ENCODE data around the gene EXOC6B. TPM values are rescaled to one million over a fixed set of nuclear protein-coding genes. Genes with fewer than 3 reads are reported as not detected.

The EXOC6B gene
- 10 to 100 TPM; 10.8 to 12.8 TPM for total RNA-seq

GRCh38 chr2:72825257-72826155, at the start of gene EXOC6B:
TSS of gene EXOC6B (minus strand) at chr2:72826033.
- H3K4me3 Mint-ChIP-seq, result peak within 1 kb of the TSS; percentile 96
- ATAC-seq (peak; percentile 89 to 94), DNase-seq (ENCODE audit: low spot score) (peak; percentile 86)
- H3K9me3 Mint-ChIP-seq, result no peaks in the 10 kb centered on the region
- peaks cover 9 to 12% of the 10 kb centered on the region in 2 donors for H3K27me3 Mint-ChIP-seq
- H3K4me1 Mint-ChIP-seq (ENCODE audit: low read depth in 2 of 2), result peaks cover 27 to 36% of the 10 kb centered on the region in 2 donors
- peak within 1 kb of the TSS; percentile 53 to 82 for H3K27ac Mint-ChIP-seq
- H3K36me3 Mint-ChIP-seq, result peaks cover 6% of the 10 kb centered on the region

DNA sequence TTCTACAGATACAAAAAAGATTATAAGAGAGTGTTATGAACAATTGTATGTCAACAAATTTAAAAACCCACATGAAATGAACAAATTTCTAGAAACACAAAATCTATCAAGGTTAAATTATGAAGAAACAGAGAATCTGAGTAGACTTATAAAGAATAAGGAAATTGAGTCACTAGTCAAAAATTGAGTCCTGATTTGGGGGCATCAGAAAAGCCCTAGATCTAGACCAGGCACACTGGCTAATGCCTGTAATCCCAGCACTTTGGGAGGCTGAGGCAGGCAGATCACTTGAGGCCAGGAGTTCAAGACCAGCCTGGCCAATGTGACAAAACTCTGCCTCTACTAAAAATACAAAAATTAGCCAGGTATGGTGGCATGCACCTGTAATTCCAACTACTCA, 46.0 kb upstream of the EXOC6B start:
- Mint-ChIP-seq H3K27ac (no peak overlapping the region), H3K9me3 (no peaks in the 10 kb centered on the region), H3K4me3 (no peak overlapping the region), H3K36me3 (no peaks in the 10 kb centered on the region), H3K27me3 (peaks cover 38 to 56% of the 10 kb centered on the region in 2 donors), H3K4me1 (ENCODE audit: low read depth in 2 of 2) (no peaks in the 10 kb centered on the region)
- no peak for ATAC-seq
- no peak for DNase-seq (ENCODE audit: low spot score)

GRCh38 chr2:72871060-72871459, 45.2 kb upstream of the EXOC6B start:
- no peaks in the 10 kb centered on the region for H3K9me3 Mint-ChIP-seq
- H3K36me3 Mint-ChIP-seq, result no peaks in the 10 kb centered on the region
- H3K4me1 Mint-ChIP-seq (ENCODE audit: low read depth in 2 of 2), result no peaks in the 10 kb centered on the region
- DNase-seq (ENCODE audit: low spot score) (no peak), ATAC-seq (no peak)
- H3K27me3 Mint-ChIP-seq, result peaks cover 37 to 60% of the 10 kb centered on the region in 2 donors
- no peak overlapping the region for H3K27ac Mint-ChIP-seq
- no peak overlapping the region for H3K4me3 Mint-ChIP-seq

DNA sequence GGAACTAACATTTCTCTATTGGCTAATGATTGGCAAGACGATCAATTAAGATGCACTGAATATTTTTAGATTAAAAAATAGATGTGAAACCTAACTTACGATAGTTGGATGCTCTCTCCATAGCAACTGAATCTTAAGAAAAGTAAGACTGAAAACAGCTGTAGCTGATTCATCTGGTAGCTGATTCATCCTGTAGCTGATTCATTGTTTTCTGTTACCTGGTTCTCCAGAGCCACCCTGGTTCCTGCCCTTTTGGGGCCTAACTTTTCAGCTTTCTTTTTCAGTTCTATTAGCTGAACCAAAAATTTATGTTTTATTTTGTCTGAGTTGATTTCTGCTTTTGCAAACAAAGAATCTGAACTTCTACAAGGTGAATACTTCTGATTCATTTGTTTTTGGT, 38.7 kb upstream of the EXOC6B start:
- Mint-ChIP-seq H3K9me3 (no peaks in the 10 kb centered on the region), H3K27ac (no peak overlapping the region), H3K4me3 (no peak overlapping the region), H3K27me3 (peaks cover 33 to 64% of the 10 kb centered on the region in 2 donors), H3K4me1 (ENCODE audit: low read depth in 2 of 2) (peaks cover 5 to 8% of the 10 kb centered on the region in 2 donors), H3K36me3 (no peaks in the 10 kb centered on the region)
- DNase-seq (ENCODE audit: low spot score), result no peak
- ATAC-seq, result peak in 1 of 2 donors; percentile 48

- H3K4me3 Mint-ChIP-seq, result no peak overlapping the region
- H3K27me3 Mint-ChIP-seq, result peaks cover 29 to 56% of the 10 kb centered on the region in 2 donors
- H3K9me3 Mint-ChIP-seq, result no peaks in the 10 kb centered on the region
- DNase-seq (ENCODE audit: low spot score), result no peak
- H3K27ac Mint-ChIP-seq, result no peak overlapping the region
- H3K36me3 Mint-ChIP-seq, result no peaks in the 10 kb centered on the region
- no peak for ATAC-seq
- peaks cover 5 to 8% of the 10 kb centered on the region in 2 donors for H3K4me1 Mint-ChIP-seq (ENCODE audit: low read depth in 2 of 2)
These were observed 37.2 kb upstream of the EXOC6B start for GRCh38 chr2:72863046-72863445.

GRCh38 chr2:72862239-72862988, 36.6 kb upstream of the EXOC6B start:
- DNase-seq (ENCODE audit: low spot score) (peak; percentile 87), ATAC-seq (peak; percentile 95 to 96)
- Mint-ChIP-seq H3K27me3 (peaks cover 32 to 62% of the 10 kb centered on the region in 2 donors), H3K4me1 (ENCODE audit: low read depth in 2 of 2) (peaks cover 5 to 8% of the 10 kb centered on the region in 2 donors), H3K27ac (peak overlapping the region; percentile 20 to 73), H3K36me3 (no peaks in the 10 kb centered on the region), H3K4me3 (peak overlapping the region; percentile 69), H3K9me3 (no peaks in the 10 kb centered on the region)

DNA sequence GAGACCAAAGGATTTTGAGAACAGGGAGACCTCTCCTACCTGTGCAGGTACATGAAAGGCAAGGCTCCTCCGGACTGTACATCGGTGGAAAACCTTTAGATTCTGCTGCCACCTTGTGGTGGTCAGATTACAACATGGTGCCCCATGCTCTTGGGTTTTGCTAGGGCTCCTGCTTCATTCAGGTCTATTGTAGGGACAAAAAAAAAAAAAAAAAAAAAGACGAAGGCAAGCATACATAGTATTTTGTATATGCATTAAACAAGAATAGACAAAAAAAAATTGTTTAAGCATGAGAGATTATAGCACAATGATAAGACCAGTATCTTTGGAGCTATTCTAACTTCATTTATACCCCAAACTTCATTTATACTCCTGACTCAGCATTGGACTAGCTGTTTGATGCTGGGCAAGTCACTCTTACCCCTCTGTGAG, 34.0 kb upstream of the EXOC6B start:
- H3K4me1 Mint-ChIP-seq (ENCODE audit: low read depth in 2 of 2), result peaks cover 5 to 8% of the 10 kb centered on the region in 2 donors
- no peak for DNase-seq (ENCODE audit: low spot score)
- H3K36me3 Mint-ChIP-seq, result no peaks in the 10 kb centered on the region
- no peak overlapping the region for H3K4me3 Mint-ChIP-seq
- peaks cover 41 to 67% of the 10 kb centered on the region in 2 donors for H3K27me3 Mint-ChIP-seq
- no peak overlapping the region for H3K27ac Mint-ChIP-seq
- ATAC-seq, result peak; percentile 52 to 65
- no peaks in the 10 kb centered on the region for H3K9me3 Mint-ChIP-seq

DNA sequence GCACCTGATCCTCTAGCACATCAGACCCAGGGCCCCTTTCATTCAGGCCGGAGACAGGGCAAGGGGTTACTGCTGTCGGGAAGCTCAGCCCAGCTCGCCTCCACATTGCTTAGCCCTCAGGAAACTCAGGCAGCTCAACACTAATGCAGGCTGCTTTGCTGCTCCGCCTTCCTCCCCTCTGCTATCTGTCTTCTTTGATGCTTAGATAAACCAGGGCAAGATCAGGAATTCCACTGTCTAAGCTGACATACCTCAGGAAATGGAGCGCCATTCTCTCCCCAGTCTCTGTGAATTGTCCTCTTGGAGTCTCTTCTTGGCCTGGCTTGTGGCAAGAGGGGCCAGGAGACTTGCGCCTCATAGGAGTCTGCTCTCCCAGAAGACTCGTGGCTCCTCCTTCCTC, 25.5 kb upstream of the EXOC6B start:
- H3K27ac Mint-ChIP-seq, result no peak overlapping the region
- ATAC-seq (peak in 1 of 2 donors; percentile 12), DNase-seq (ENCODE audit: low spot score) (no peak)
- no peaks in the 10 kb centered on the region for H3K9me3 Mint-ChIP-seq
- no peaks in the 10 kb centered on the region for H3K36me3 Mint-ChIP-seq
- H3K4me3 Mint-ChIP-seq, result no peak overlapping the region
- H3K27me3 Mint-ChIP-seq, result peaks cover 23 to 25% of the 10 kb centered on the region in 2 donors
- H3K4me1 Mint-ChIP-seq (ENCODE audit: low read depth in 2 of 2), result no peaks in the 10 kb centered on the region

GRCh38 chr2:72849138-72849462, 23.3 kb upstream of the EXOC6B start:
- no peak overlapping the region for H3K4me3 Mint-ChIP-seq
- peaks cover under 1 to 9% of the 10 kb centered on the region in 2 donors for H3K27me3 Mint-ChIP-seq
- H3K27ac Mint-ChIP-seq, result no peak overlapping the region
- no peaks in the 10 kb centered on the region for H3K9me3 Mint-ChIP-seq
- no peak for DNase-seq (ENCODE audit: low spot score)
- no peaks in the 10 kb centered on the region for H3K4me1 Mint-ChIP-seq (ENCODE audit: low read depth in 2 of 2)
- ATAC-seq, result no peak
- no peaks in the 10 kb centered on the region for H3K36me3 Mint-ChIP-seq

GRCh38 chr2:72848436-72849137, 22.8 kb upstream of the EXOC6B start:
- H3K27ac Mint-ChIP-seq, result no peak overlapping the region
- H3K9me3 Mint-ChIP-seq, result no peaks in the 10 kb centered on the region
- peak in 1 of 2 donors; percentile 33 for ATAC-seq
- DNase-seq (ENCODE audit: low spot score), result no peak
- H3K4me1 Mint-ChIP-seq (ENCODE audit: low read depth in 2 of 2), result no peaks in the 10 kb centered on the region
- no peaks in the 10 kb centered on the region for H3K36me3 Mint-ChIP-seq
- H3K4me3 Mint-ChIP-seq, result no peak overlapping the region
- H3K27me3 Mint-ChIP-seq, result peaks cover 2 to 9% of the 10 kb centered on the region in 2 donors

- DNase-seq (ENCODE audit: low spot score) (no peak), ATAC-seq (no peak)
- Mint-ChIP-seq H3K4me3 (no peak overlapping the region), H3K27ac (no peak overlapping the region), H3K4me1 (ENCODE audit: low read depth in 2 of 2) (no peaks in the 10 kb centered on the region), H3K27me3 (peaks cover 6 to 9% of the 10 kb centered on the region in 2 donors), H3K9me3 (no peaks in the 10 kb centered on the region), H3K36me3 (no peaks in the 10 kb centered on the region)
These were observed 21.9 kb upstream of the EXOC6B start for GRCh38 chr2:72847534-72848315.

DNA sequence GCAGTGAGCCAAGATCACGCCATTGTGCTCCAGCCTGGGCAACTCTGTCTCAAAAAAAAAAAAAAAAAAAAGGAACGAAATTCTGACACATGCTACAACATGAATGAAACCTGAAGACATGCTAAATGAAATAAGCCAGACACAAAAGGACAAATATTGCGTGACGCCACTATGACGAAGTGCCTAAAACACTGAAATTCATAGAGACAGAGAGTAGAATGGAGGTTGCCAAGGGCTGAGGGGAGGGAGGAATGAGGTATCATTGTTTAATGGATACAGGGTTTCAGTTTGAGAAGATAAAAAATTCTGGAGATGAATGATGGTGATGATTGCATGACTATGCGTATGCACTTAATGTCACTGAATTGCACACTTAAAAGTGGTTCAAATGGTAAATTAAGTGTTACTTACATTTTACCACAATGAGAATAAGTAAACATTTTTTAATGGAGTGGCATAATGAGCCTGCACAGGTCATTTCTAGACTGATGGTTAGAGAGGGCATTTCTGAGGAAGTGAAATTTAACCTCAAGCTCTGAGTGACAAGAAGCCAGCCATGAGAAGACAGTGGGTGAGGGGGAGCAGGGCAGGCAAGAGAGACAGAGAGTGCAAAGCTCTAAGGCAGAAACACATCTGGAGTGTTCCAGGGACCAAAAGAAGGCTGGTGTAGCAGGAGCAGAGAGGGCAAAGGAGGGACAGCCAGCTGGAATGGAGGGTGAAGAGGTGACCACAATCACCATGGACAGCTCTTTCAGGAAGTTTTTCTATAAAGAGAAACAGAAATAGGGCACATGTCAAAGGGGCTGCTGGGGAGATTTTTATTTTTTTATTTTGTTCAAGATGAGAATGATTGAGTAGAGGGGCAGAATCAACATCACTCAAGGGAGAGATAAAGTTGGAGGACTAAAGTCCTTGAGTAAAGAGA, 20.6 kb upstream of the EXOC6B start:
- no peak for ATAC-seq

More for the DNA sequence above, 20.6 kb upstream of the EXOC6B start:
- Mint-ChIP-seq H3K9me3 (no peaks in the 10 kb centered on the region), H3K27me3 (peaks cover 7 to 16% of the 10 kb centered on the region in 2 donors), H3K4me1 (ENCODE audit: low read depth in 2 of 2) (no peaks in the 10 kb centered on the region), H3K4me3 (no peak overlapping the region), H3K36me3 (no peaks in the 10 kb centered on the region), H3K27ac (no peak overlapping the region)
- DNase-seq (ENCODE audit: low spot score), result no peak
